ENCODE results near the gene LHX6. TPM values are rescaled to one million over a fixed set of nuclear protein-coding genes. Genes with fewer than 3 reads are reported as not detected.

The LHX6 gene
- total and polyA plus RNA-seq, 10 donors = 0.04 to 1.3 (median 0.40) TPM; not detected in 3

DNA sequence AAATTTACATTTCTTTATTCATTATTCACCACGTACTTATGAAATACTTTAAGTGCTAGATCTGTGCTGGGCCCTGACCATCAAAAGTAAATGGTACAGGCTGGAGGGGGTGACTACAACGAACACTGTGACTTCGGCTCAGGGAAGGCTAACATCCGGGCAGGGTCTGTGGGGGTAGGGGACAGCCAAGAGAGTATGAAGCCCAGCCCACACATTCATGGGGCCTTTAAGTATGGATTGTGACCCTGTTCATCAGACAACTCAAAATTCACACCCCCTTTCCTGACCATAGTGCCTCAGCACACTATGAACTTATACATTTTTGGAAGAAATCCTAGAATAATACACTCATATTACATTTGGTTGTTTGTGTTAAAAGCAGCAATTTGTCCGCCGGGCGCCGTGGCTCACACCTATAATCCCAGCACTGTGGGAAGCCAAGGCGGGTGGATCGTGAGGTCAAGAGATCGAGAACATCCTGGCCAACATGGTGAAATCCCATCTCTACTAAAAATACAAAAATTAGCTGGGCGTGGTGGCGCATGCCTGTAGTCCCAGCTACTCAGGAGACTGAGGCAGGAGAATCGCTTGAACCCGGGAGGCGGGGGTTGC is 35.7 kb downstream of the LHX6 start:
- H3K27me3 ChIP-seq (replicated peaks in 1 of 7) = peaks cover 0 to 10% (median 0%) of the 10 kb centered on the region in 7 donors
- 86 to 91% (median 89%) methylated on average over 16 of the region's 16 CpGs for WGBS, 5 donors
- no peaks in the 10 kb centered on the region for H3K4me1 ChIP-seq
- no peak overlapping the region for H3K27ac ChIP-seq
- intact Hi-C loops (cut with DNase I; ENCODE audit: low total_unique reads) = no loop called here
- TF ChIP-seq POLR2A (IDR thresholded peaks at IDR 0.05) (no peak), POLR2AphosphoS5 (IDR thresholded peaks at IDR 0.05) (no peak)
- TF ChIP-seq, protein P1, sequence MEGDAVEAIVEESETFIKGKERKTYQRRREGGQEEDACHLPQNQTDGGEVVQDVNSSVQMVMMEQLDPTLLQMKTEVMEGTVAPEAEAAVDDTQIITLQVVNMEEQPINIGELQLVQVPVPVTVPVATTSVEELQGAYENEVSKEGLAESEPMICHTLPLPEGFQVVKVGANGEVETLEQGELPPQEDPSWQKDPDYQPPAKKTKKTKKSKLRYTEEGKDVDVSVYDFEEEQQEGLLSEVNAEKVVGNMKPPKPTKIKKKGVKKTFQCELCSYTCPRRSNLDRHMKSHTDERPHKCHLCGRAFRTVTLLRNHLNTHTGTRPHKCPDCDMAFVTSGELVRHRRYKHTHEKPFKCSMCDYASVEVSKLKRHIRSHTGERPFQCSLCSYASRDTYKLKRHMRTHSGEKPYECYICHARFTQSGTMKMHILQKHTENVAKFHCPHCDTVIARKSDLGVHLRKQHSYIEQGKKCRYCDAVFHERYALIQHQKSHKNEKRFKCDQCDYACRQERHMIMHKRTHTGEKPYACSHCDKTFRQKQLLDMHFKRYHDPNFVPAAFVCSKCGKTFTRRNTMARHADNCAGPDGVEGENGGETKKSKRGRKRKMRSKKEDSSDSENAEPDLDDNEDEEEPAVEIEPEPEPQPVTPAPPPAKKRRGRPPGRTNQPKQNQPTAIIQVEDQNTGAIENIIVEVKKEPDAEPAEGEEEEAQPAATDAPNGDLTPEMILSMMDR (IDR thresholded peaks at IDR 0.05 in 8 of 11, conservative IDR thresholded peaks at IDR 0.05 in 3 of 11) = no peak
- no peaks in the 10 kb centered on the region for H3K36me3 ChIP-seq
- DNase-seq = peak; percentile 4
- H3K9me3 ChIP-seq = no peaks in the 10 kb centered on the region
- H3K4me3 ChIP-seq = no peak overlapping the region

DNA sequence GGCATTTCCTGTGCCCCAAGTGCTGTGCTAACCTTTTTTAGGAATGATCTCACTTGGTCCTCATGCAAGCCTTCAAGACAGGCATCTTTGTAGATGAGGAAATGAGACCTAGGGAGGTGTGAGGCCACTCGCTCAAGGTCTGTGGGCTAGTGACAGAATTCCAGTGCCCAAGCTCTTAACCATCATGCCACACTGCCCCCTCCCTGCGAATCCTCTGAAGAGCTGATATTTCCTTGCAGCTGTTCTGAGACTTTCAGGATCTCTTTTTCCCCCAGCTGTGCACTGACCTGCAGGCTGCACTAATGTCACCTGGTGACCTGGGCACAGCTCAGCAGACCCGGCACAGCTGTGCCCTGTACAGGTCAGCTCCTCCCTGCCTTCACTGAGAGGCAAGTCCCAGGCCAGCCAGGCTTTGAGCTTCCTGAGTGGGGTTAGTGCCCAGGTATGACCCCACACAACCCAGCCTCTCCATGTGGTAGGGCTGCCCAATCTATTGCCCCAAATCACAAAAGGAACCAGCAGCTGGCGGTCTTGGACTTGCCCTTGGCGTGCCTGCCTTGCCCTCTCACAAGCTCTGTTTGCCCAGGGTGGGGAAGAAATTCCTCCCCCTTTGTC is 36.4 kb downstream of the LHX6 start:
- intact Hi-C loops (cut with DNase I; ENCODE audit: low total_unique reads) = no loop called here
- WGBS, 5 donors = 82 to 87% (median 85%) methylated on average over 5 of the region's 5 CpGs
- H3K4me1 ChIP-seq = no peaks in the 10 kb centered on the region

DNA sequence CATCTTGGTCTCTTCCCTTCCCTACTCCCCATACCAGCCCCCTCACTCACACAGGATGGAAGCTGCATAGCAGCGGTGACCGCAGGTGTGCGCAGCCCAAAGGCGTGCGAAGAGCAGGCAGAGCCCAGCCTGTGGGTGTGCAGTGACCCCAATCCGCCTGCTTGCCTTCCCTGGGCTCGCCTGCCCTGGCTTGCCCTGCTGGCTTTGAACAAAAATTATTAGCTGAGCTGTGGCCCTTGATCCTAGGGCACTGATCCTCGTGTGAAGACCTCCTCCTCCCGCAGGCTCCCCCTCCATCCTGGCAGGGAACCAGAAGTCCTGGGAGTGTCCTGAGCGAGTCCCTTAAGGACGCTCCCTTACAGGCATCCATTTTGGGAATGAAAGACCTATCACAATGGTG is 37.2 kb downstream of the LHX6 start:
- no peaks in the 10 kb centered on the region for H3K36me3 ChIP-seq
- WGBS, 5 donors = 70 to 88% (median 82%) methylated on average over 11 of the region's 11 CpGs
- no peaks in the 10 kb centered on the region for H3K9me3 ChIP-seq
- no peaks in the 10 kb centered on the region for H3K27me3 ChIP-seq (replicated peaks in 1 of 7)
- peak; percentile 32 for DNase-seq
- TF ChIP-seq, protein P1 (IDR thresholded peaks at IDR 0.05 in 8 of 11, conservative IDR thresholded peaks at IDR 0.05 in 3 of 11) = no peak
- TF ChIP-seq POLR2AphosphoS5 (IDR thresholded peaks at IDR 0.05) (no peak), POLR2A (IDR thresholded peaks at IDR 0.05) (no peak)
- intact Hi-C loops (cut with DNase I; ENCODE audit: low total_unique reads) = no loop called here
- no peaks in the 10 kb centered on the region for H3K4me1 ChIP-seq
- H3K4me3 ChIP-seq = no peak overlapping the region
- H3K27ac ChIP-seq = no peak overlapping the region

More for the DNA sequence above, 36.4 kb downstream of the LHX6 start:
- Histone ChIP-seq H3K27me3 (replicated peaks in 1 of 7) (peaks cover 0 to 3% (median 0%) of the 10 kb centered on the region in 7 donors), H3K36me3 (no peaks in the 10 kb centered on the region), H3K27ac (no peak overlapping the region), H3K9me3 (no peaks in the 10 kb centered on the region), H3K4me3 (no peak overlapping the region)
- DNase-seq = peak; percentile 55
- TF ChIP-seq, protein P1 (IDR thresholded peaks at IDR 0.05 in 8 of 11, conservative IDR thresholded peaks at IDR 0.05 in 3 of 11) = no peak
- TF ChIP-seq POLR2AphosphoS5 (IDR thresholded peaks at IDR 0.05) (no peak), POLR2A (IDR thresholded peaks at IDR 0.05) (no peak)

- Histone ChIP-seq H3K36me3 (no peaks in the 10 kb centered on the region), H3K9me3 (no peaks in the 10 kb centered on the region), H3K27ac (no peak overlapping the region), H3K4me1 (no peaks in the 10 kb centered on the region), H3K27me3 (replicated peaks in 1 of 7) (no peaks in the 10 kb centered on the region), H3K4me3 (no peak overlapping the region)
- intact Hi-C loops (cut with DNase I; ENCODE audit: low total_unique reads) = no loop called here
- peak; percentile 42 for DNase-seq
- TF ChIP-seq POLR2AphosphoS5 (IDR thresholded peaks at IDR 0.05) (no peak), POLR2A (IDR thresholded peaks at IDR 0.05) (no peak)
- TF ChIP-seq, protein P1 (IDR thresholded peaks at IDR 0.05 in 8 of 11, conservative IDR thresholded peaks at IDR 0.05 in 3 of 11) = no peak
- 73 to 83% (median 79%) methylated on average over 8 to 12 of the region's 12 CpGs for WGBS, 5 donors
Measured at GRCh38 chr9:122190597-122191381, 38.0 kb downstream of the LHX6 start.
